ENCODE measurements around the gene FYB1.
A peak's percentile ranks its signal among the peaks of the same experiment; 100 is the strongest.

FYB1 gene

GRCh38 chr5:39151745-39152144 is 67.6 kb downstream of the FYB1 start:
- TF ChIP-seq CTCF (IDR thresholded peaks at IDR 0.05; ENCODE audit: insufficient read depth, low read depth, low read length, missing control alignments) = no peak
- DNase-seq (ENCODE audit: low read depth) = no peak
- H3K4me3 ChIP-seq (ENCODE audit: low read depth, low read length) = no peak overlapping the region

- TF ChIP-seq CTCF (IDR thresholded peaks at IDR 0.05; ENCODE audit: insufficient read depth, low read depth, low read length, missing control alignments) = no peak
- no peak for DNase-seq (ENCODE audit: low read depth)
- no peak overlapping the region for H3K4me3 ChIP-seq (ENCODE audit: low read depth, low read length)
Measured at GRCh38 chr5:39149966-39150365, 69.4 kb downstream of the FYB1 start.

GRCh38 chr5:39148983-39149534 is 70.3 kb downstream of the FYB1 start:
- no peak overlapping the region for H3K4me3 ChIP-seq (ENCODE audit: low read depth, low read length)
- DNase-seq (ENCODE audit: low read depth) = peak; percentile 5
- no peak for TF ChIP-seq CTCF (IDR thresholded peaks at IDR 0.05; ENCODE audit: insufficient read depth, low read depth, low read length, missing control alignments)

- no peak for TF ChIP-seq CTCF (IDR thresholded peaks at IDR 0.05; ENCODE audit: insufficient read depth, low read depth, low read length, missing control alignments)
Measured at GRCh38 chr5:39146831-39147540, 72.4 kb downstream of the FYB1 start.

GRCh38 chr5:39143151-39143860 is 76.1 kb downstream of the FYB1 start:
- DNase-seq (ENCODE audit: low read depth) = no peak
- no peak for TF ChIP-seq CTCF (IDR thresholded peaks at IDR 0.05; ENCODE audit: insufficient read depth, low read depth, low read length, missing control alignments)
- no peak overlapping the region for H3K4me3 ChIP-seq (ENCODE audit: low read depth, low read length)

More at GRCh38 chr5:39146831-39147540, 72.4 kb downstream of the FYB1 start:
- DNase-seq (ENCODE audit: low read depth) = no peak
- no peak overlapping the region for H3K4me3 ChIP-seq (ENCODE audit: low read depth, low read length)

- DNase-seq (ENCODE audit: low read depth) = no peak
- TF ChIP-seq CTCF (IDR thresholded peaks at IDR 0.05; ENCODE audit: insufficient read depth, low read depth, low read length, missing control alignments) = no peak
- H3K4me3 ChIP-seq (ENCODE audit: low read depth, low read length) = no peak overlapping the region
Measured at GRCh38 chr5:39140558-39141168, 78.7 kb downstream of the FYB1 start.

Data from GM12865 (cell line).